GM12892 (cell line): ENCODE data around the gene FTO.

Experiments used
- DNase-seq: peaks from one replicate; pipeline ENCODE4 v3.0.0; 2011; ENCODE audit not compliant: insufficient read length
- FAIRE-seq: peaks from 2 replicates; lab custom pipeline; 2011; peaks lifted over from hg19 to GRCh38; lab: Jason Lieb, UNC
- POLR2A ChIP-seq: IDR thresholded peaks from 2 replicates; pipeline ENCODE4 v1.6.1; 2011; ENCODE audit warnings: low read depth, low read length, control low read depth
- POLR2AphosphoS5 ChIP-seq: IDR thresholded peaks from 2 replicates; pipeline ENCODE4 v1.6.1; 2011; ENCODE audit warnings: low read depth, low read length, control low read depth
- TAF1 ChIP-seq: IDR thresholded peaks from 2 replicates; pipeline ENCODE4 v1.6.1; 2011; ENCODE audit warnings: low read depth, mild to moderate bottlenecking, control low read depth, low read length, borderline replicate concordance

Gene FTO

DNA sequence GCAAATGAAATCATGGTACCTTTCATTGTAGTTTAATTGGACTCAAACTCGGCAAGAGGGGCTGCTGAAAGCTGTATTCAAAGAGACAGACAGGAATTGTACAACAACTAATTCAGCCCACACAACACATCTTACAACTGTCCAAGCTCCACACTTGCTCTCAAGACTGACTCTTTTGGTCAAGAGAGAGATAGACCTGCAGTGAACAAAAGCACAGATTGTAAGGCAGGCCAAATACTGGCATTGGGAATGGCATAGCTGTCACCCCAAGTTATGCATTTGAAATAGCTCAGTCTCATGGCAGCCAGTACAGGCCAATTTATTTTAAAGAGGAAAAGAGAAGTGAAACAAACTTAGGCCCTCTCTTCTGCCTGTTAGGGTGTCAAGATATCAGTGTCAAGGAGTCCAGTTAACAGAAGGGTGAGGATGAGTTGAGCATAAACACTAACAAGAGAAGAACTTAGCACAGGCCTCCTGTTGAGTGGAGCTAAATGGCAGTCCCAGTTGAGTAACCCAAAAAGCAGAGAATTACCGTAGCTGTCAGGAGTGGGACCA is 366.9 kb downstream of the FTO start:
- FAIRE-seq = no peak
- peak; percentile 5 for DNase-seq
- TF ChIP-seq POLR2A (no peak), TAF1 (no peak), POLR2AphosphoS5 (no peak)

DNA sequence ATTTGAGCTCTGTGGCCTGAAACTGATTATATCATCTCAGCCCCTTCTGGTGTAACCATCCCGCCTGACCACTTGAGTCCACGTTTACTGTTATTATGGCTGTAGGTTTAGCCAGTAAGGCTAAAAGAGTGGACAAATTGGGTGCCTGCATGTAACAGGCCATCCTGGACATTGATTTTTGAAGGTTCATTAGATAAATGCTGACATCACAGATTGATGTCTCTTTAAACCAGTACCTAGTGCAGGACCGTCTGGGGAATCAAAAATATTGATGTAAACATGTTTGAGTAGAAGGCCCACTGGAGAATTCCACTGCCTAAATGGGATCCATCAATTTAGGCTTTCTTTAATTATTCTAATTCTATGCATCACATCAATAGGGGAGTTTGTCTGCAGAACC is 367.6 kb downstream of the FTO start:
- TF ChIP-seq POLR2A (no peak), POLR2AphosphoS5 (no peak), TAF1 (no peak)
- FAIRE-seq = no peak
- DNase-seq = no peak

DNA sequence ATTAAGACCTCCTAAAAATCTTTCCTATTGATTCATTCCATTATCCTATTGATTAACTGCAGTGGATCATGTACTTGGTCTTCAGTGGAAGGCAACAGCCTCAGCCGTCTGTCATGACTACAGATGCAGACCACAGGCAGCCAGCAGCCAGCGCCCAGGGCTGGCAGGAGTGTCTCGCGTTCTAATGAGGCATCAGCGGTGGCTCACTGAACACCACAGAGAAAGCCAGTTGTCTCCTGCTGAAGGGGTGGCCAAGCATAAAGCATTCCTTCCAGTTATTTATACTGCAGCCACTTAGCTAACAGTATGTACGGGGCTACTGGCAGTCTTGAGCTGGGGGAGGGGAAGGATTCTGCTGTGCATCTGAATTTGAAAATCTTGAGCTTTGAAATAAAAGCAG is 368.3 kb downstream of the FTO start:
- no peak for DNase-seq
- no peak for TF ChIP-seq TAF1
- FAIRE-seq = no peak

DNA sequence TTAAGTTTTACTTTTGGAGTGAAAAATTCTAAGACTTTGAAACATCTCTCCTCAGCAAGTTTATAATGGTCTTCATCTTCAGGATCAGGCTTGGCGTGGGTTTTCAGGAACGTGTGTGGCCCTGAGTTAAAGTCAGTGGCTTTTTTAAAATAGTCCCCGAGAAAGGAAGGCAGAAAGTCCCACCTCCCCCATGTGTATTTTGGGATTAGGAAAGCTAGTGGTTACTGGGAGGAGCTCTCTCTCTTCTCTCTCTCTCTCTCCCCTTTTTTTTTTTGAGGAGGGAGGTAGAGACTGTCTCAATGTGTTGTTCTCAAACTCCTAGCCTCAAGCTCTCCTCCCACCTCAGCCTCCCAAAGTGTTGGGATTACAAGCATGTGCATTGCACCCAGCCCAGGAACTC is 369.4 kb downstream of the FTO start:
- no peak for FAIRE-seq
- no peak for DNase-seq
- TF ChIP-seq TAF1 (no peak), POLR2AphosphoS5 (no peak), POLR2A (no peak)

DNA sequence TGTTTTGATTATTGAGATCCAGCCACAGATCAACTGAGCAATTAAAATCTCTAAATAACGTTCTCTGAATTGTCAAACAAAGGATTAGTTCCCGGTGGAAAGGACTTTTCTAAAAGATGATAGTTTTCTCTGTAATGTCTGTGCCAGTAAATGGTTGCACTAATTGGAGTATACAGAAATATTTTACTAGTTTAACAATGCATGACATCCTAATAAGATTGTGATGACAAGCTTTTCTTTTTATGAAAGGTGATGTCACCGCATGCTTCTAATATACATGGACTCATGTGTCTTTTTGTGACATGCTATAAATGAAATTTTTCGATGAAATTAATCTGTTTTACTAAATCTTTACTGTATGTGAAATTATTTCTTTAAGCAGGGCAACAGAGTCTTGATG is 371.5 kb downstream of the FTO start:
- no peak for TF ChIP-seq POLR2A
- TF ChIP-seq TAF1 = no peak
- no peak for TF ChIP-seq POLR2AphosphoS5
- FAIRE-seq (no peak), DNase-seq (no peak)

DNA sequence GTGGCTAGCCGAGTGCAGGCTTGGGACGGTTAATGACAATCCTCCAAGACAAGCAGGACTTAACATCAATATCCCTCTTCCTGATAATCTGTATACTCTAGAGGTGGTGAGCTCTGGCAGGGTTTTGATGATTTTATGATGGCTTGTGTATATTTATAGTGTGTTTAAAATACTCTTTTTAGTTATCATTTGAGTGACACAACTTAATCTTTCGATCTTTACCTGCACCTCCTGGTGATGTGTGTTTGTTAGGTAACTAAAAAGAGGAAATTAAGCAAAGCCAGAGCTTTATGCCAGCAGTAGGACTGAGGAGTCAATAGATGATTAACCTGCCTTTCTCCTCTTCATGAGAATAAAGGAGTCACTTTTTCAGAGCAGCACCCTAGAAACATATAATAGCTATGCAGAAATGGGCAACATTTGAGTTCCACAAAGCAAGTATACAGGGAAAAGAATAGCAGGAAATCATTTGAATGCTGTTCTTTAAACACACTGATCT is 372.1 kb downstream of the FTO start:
- FAIRE-seq = no peak
- no peak for DNase-seq

DNA sequence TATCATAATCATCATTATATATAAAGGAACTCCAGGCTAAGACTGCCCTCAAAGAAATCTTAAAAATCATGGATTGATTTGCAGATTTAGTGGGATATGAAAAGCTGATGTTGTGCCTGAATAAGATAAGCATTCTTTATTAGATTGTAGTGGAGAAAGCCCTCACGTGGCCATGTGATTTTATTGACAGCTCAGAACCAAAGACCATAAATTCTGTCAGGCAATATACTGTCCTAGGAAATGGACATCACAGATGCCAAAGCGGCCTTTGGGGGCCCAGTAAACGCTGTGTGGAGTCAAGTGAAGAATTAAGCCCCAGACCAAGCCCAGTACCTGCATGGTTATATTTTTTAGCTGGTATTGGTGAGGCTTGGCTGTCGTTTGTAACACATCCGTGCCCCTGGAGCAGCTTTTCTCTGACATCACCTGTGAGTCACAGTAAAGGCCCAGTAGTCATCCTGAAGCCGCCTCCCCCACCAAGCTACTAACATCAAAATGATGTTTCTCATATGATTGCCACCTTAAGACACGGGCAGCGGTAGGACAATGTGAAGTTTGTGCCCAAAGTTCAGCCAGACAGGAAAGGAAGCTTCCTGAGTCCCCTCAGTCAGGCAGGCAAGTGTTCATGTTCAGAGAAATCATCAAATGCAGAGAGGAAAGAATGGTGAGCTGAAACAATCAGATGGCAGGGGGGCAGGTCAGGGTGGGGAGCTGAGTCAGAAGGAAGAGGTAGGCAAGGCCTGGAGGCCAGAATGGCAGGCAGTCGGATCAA is 373.3 kb downstream of the FTO start:
- TF ChIP-seq TAF1 (no peak), POLR2A (no peak), POLR2AphosphoS5 (no peak)
- DNase-seq (no peak), FAIRE-seq (no peak)

More for the DNA sequence above, 372.1 kb downstream of the FTO start:
- TF ChIP-seq POLR2AphosphoS5 = no peak
- no peak for TF ChIP-seq TAF1
- no peak for TF ChIP-seq POLR2A

DNA sequence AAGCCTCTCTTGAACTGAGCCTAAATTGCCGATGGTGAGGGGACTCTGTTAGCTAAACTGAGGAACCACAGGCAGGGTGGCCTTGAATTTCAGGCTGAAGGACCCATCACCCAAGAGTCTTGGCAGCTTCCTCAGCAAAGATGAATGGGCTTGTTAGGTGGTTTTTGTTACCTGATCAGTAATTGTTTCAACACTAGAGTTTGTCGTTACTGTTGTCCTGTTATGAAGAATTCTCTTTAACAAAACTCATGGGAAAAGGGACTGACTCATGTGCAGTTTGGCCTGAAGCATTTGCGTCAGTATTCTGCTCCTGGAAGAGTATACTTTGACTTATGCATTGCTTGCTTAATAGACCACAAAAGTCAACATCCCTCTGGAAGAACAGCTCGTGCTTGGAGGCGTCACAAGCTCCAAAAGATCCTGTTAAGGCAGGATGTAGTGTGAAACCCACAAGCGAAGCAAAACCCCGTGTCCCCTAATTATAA is 376.6 kb downstream of the FTO start:
- DNase-seq (no peak), FAIRE-seq (no peak)
- no peak for TF ChIP-seq POLR2AphosphoS5
- no peak for TF ChIP-seq TAF1
- TF ChIP-seq POLR2A = no peak

DNA sequence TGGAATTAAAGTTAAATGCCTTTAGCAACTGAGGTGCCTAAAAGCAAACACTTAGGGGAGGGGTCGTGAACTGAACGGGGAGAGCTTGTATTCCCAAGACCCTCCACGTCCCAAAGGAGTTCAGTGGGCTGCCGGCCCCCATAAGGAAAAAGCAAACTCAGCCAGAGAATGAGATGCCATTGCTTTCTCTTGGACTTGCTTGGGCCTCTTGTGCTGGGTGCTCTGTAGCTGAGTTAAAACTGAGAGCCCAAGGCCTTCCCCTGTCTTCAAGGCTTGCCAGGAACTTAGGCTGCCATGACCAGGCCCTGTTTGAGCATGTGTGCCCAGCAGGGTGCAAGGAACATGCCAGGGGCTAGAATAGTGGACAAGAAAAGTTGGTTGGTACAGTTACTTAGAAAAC is 382.8 kb downstream of the FTO start:
- no peak for DNase-seq
- no peak for FAIRE-seq
- TF ChIP-seq POLR2AphosphoS5 = no peak

DNA sequence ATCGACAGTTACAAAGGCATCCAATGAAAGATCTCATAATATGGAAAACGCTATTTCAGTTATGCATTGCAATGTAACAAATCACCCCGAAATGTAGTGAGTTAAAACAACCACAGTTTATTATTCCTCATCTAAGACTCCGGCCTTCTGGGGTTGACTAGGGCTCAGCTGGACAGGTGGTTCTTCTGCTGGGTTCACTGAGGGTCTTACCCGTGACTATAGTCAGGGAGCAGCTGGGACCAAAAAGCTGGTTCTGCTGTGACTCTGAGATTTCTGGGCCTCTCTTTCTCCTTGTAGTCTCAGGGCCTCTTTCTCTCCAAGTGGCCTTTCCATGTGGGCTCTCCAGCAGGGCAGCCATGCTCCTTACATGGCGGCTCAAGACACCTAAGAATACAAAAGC is 386.6 kb downstream of the FTO start:
- DNase-seq (no peak), FAIRE-seq (no peak)
- TF ChIP-seq TAF1 (no peak), POLR2A (no peak), POLR2AphosphoS5 (no peak)

DNA sequence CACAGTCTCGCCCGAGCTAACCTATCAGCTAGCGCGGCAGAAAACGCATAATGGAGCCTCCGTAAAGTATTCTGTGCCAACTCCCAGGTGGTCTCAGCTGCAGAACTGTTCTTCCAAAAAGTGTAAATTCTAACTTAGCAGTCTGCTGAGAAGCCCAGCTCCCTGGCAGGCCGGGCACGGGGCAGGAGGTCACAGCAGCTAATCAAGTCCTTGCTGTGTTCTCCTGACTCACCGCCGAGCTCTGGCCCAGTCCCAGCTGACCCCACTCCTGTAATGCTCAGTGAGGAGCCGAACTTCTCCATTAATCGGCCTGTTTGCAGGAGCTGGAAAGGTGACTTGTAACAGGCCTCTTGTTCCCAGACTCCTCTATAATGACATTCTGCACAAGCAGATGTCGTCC is 389.3 kb downstream of the FTO start:
- TF ChIP-seq TAF1 (no peak), POLR2AphosphoS5 (no peak), POLR2A (no peak)
- FAIRE-seq (no peak), DNase-seq (no peak)

DNA sequence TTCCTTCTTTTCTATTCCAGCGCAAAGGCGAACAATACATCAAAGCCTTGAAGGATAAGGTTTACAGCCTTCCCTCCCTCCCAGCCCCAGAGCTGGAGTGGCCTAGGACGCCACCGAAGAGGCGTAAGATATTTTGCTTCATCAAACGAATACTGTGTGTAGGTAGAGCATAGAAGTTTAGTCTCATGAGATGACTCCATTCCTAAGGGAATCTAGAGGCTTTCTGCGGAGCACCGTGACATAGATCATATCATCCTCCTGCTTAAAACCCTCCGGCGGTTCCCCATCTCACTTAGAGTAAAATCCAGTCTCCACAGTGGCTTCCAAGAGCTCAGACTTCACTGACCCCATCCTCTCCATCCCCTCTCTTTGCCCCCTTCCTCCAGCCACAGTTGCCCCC is 390.7 kb downstream of the FTO start:
- TF ChIP-seq POLR2AphosphoS5 (no peak), TAF1 (no peak), POLR2A (no peak)
- no peak for FAIRE-seq
- no peak for DNase-seq
